22Rv1 (cell line): Measurements from ENCODE around the gene IL1R1.

Experiments used
- CTCF ChIP-seq: fragments of 450-650 bp; IDR thresholded peaks from 2 replicates; pipeline ENCODE4 v1.5.1; 2017; ENCODE audit warnings: mild to moderate bottlenecking
- ZFX ChIP-seq: fragments of 450-650 bp; IDR thresholded peaks from 2 replicates; pipeline ENCODE4 v1.6.1; 2017; ENCODE audit warnings: antibody characterized with exemption, borderline replicate concordance

- TF ChIP-seq CTCF (no peak), ZFX (no peak)
These were observed 22.3 kb upstream of the IL1R1 start for GRCh38 chr2:102120261-102120660.
